Spleen (tissue), 7 donors: ENCODE results near the gene PPP1R9B.

Source experiments
- CTCF ChIP-seq, 11 experiments: fragments of 200-600 bp in 7 of 11; fragments of 450-650 bp in 4 of 11; sonication (generic) in 4 of 11; IDR thresholded peaks in 8 of 11; conservative IDR thresholded peaks in 3 of 11; 1 replicate in 7 of 11; 2 replicates in 4 of 11; pipeline versions ENCODE4 v1.4.0 to v1.8.0; 2016 to 2021; ENCODE audit warnings: antibody characterized with exemption in 11 of 11, inconsistent platforms in 4 of 11, mild to moderate bottlenecking in 1 of 11
- POLR2A ChIP-seq, 3 donors: fragments of 450-650 bp; IDR thresholded peaks; one replicate each; pipeline ENCODE4 v1.5.1; 2017; ENCODE audit warnings: antibody characterized with exemption in 3 of 3, mild to moderate bottlenecking in 1 of 3
- POLR2AphosphoS5 ChIP-seq, 3 donors: sonication (generic); formaldehyde crosslinking; IDR thresholded peaks; one replicate each; pipeline ENCODE4 v1.5.1; 2017; ENCODE audit warnings: antibody characterized with exemption in 3 of 3
- donor health status: DM: no; HTN: no; CAD: no; lungs with moderate emphysema.
- donor health status: DM: no; HTN: no; CAD: no.
- donor health status: DM: no; HTN: no; CAD: no.

GRCh38 chr17:50170662-50171370 is 20.3 kb upstream of the PPP1R9B start:
- TF ChIP-seq CTCF (IDR thresholded peaks at IDR 0.05 in 8 of 11, conservative IDR thresholded peaks at IDR 0.05 in 3 of 11) (no peak), POLR2AphosphoS5 (IDR thresholded peaks at IDR 0.05) (no peak), POLR2A (IDR thresholded peaks at IDR 0.05) (no peak)
